BE2C (cell line): ENCODE measurements around the gene RNASEH2A.
"Not testable (repeated sequence)": the region's sequence is repeated elsewhere in the genome, so short reads cannot be mapped to it uniquely, and the experiment has no call there.

Experiments
- DNase-seq: peaks from one replicate; pipeline ENCODE4 v3.0.0-alpha.2; 2020
- H3K27me3 ChIP-seq: fragments of 250-450 bp; sonication (Bioruptor Pico); 2 replicates; pipeline ENCODE4 v1.5.1; 2020; ENCODE audit warnings: mild to moderate bottlenecking
- H3K36me3 ChIP-seq: fragments of 250-450 bp; sonication (Bioruptor Pico); 2 replicates; pipeline ENCODE4 v1.5.1; 2020; ENCODE audit warnings: mild to moderate bottlenecking
- H3K4me1 ChIP-seq: fragments of 250-450 bp; sonication (Bioruptor Pico); 2 replicates; pipeline ENCODE4 v1.5.1; 2020
- H3K4me3 ChIP-seq: 2 replicates; pipeline ENCODE4 v1.5.1; 2011; ENCODE audit warnings: low read depth, low read length
- H3K9me3 ChIP-seq: fragments of 250-450 bp; sonication (Bioruptor Pico); 2 replicates; pipeline ENCODE4 v1.5.1; 2020
- TF ChIP-seq, protein P1 (sequence below): IDR thresholded peaks from 2 replicates; pipeline ENCODE4 v1.5.1; 2012; ENCODE audit warnings: mild to moderate bottlenecking, low read depth, low read length

RNASEH2A gene

GRCh38 chr19:12843999-12844732 is 37.8 kb downstream of the RNASEH2A start:
- no peaks in the 10 kb centered on the region for H3K9me3 ChIP-seq
- H3K27me3 ChIP-seq, result no peaks in the 10 kb centered on the region
- no peak overlapping the region for H3K4me3 ChIP-seq
- H3K36me3 ChIP-seq, result peaks cover 22% of the 10 kb centered on the region
- TF ChIP-seq, protein P1, sequence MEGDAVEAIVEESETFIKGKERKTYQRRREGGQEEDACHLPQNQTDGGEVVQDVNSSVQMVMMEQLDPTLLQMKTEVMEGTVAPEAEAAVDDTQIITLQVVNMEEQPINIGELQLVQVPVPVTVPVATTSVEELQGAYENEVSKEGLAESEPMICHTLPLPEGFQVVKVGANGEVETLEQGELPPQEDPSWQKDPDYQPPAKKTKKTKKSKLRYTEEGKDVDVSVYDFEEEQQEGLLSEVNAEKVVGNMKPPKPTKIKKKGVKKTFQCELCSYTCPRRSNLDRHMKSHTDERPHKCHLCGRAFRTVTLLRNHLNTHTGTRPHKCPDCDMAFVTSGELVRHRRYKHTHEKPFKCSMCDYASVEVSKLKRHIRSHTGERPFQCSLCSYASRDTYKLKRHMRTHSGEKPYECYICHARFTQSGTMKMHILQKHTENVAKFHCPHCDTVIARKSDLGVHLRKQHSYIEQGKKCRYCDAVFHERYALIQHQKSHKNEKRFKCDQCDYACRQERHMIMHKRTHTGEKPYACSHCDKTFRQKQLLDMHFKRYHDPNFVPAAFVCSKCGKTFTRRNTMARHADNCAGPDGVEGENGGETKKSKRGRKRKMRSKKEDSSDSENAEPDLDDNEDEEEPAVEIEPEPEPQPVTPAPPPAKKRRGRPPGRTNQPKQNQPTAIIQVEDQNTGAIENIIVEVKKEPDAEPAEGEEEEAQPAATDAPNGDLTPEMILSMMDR, result no peak
- peaks cover 21% of the 10 kb centered on the region for H3K4me1 ChIP-seq
- no peak for DNase-seq

DNA sequence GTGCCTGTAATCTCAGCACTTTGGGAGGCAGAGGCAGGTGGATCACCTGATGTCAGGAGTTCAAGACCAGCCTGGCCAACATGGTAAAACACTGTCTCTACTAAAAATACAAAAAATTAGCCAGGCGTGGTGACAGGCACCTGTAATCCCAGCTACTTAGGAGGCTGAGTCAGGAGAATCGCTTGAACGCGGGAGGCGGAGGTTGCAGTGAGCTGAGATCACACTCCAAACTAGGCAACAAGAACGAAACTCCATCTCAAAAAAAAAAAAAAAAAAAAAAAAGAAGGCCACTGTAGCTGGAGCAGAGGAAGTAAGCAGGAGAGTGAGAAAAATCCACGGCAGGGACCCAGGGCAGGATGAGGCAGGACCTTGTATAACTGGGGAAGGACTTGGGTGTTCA is 40.2 kb downstream of the RNASEH2A start:
- not testable (repeated sequence) for DNase-seq, H3K27me3 ChIP-seq, H3K4me3 ChIP-seq, H3K4me1 ChIP-seq, H3K9me3 ChIP-seq
- H3K36me3 ChIP-seq, result peaks cover 27% of the 10 kb centered on the region

DNA sequence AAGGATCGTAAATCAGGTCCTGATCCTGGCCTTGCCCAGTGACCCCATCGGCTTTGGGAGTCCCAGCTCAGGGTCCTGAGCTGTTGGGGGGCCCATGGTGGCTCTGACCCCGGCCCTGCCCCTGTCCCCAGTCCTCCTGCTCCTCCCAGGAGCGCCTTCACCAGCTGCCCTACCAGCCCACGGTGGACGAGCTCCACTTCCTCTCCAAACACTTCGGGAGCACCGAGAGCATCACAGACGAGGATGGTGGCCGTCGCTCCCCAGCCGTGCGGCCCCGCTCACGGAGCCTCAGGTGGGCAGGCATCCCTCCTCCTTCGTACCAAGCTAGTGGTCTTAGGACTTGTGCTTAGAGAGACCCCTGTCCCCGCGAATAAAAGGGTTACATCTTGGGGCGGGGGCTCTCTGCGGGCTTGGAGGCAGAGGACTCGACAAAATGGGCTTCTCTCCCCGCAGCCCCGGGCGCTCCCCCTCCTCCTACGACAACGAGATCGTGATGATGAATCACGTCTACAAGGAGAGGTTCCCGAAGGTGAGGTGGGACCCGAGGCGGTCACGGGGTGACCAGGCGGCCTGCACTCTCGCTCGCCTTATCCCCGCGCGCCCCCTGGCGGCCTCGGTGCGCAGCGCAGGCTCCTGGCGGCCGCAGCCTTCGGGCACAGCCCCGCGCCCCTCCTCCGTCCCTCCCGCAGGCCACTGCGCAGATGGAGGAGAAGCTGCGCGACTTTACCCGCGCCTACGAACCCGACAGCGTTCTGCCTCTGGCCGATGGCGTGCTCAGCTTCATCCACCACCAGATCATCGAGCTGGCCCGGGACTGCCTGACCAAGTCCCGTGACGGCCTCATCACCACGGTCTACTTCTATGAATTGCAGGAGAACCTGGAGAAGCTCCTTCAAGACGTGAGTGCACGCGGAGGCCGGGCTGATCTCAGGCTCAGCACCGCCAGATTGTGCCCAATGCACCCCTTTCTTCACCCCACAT is 41.1 kb downstream of the RNASEH2A start:
- Histone ChIP-seq H3K4me1 (peaks cover 5% of the 10 kb centered on the region; the same call in 1 of the 2 replicates), H3K9me3 (no peaks in the 10 kb centered on the region), H3K27me3 (no peaks in the 10 kb centered on the region), H3K4me3 (peak overlapping the region; percentile 43), H3K36me3 (peaks cover 34% of the 10 kb centered on the region)
- TF ChIP-seq, protein P1, result peak; percentile 91
- peak; percentile 92 for DNase-seq

- Histone ChIP-seq H3K4me3 (no peak overlapping the region), H3K9me3 (no peaks in the 10 kb centered on the region), H3K4me1 (no peaks in the 10 kb centered on the region), H3K27me3 (no peaks in the 10 kb centered on the region), H3K36me3 (peaks cover 29% of the 10 kb centered on the region)
- TF ChIP-seq, protein P1, result no peak
- DNase-seq, result no peak
Observed at GRCh38 chr19:12856653-12857052, 50.3 kb downstream of the RNASEH2A start.

- Histone ChIP-seq H3K4me3 (no peak overlapping the region), H3K4me1 (no peaks in the 10 kb centered on the region), H3K27me3 (no peaks in the 10 kb centered on the region), H3K9me3 (no peaks in the 10 kb centered on the region), H3K36me3 (peaks cover 19% of the 10 kb centered on the region)
- TF ChIP-seq, protein P1, result no peak
- no peak for DNase-seq
Observed at GRCh38 chr19:12858041-12858928, 51.9 kb downstream of the RNASEH2A start.

DNA sequence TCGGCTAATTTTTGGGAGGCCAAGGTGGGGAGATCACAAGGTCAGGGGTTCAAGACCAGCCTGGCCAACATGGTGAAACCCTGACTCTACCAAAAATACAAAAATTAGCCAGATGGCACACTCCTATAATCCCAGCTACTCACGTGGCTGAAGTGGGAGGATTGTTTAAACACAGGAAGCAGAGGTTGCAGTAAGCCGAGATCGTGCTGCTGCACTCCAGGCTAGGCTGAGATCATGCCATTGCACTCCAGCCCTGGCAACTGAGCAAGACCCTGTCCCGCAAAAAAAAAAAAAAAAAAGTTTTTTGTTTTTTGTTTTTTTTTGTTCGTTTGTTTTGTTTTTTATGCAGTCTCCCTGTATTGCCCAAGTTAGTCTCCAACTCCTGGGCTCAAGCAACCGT is 53.2 kb downstream of the RNASEH2A start:
- peaks cover 12% of the 10 kb centered on the region for H3K36me3 ChIP-seq
- no peaks in the 10 kb centered on the region for H3K4me1 ChIP-seq
- TF ChIP-seq, protein P1, result no peak
- H3K9me3 ChIP-seq, result no peaks in the 10 kb centered on the region
- H3K27me3 ChIP-seq, result no peaks in the 10 kb centered on the region
- H3K4me3 ChIP-seq, result no peak overlapping the region
- no peak for DNase-seq
